ENCODE results near the gene IL25.

IL25 gene

GRCh38 chr14:23354990-23355389, 17.6 kb upstream of the IL25 start:
- no peak for DNase-seq

- no peak for DNase-seq
Measured at GRCh38 chr14:23355871-23356435, 16.7 kb upstream of the IL25 start.

- DNase-seq: no peak
Measured at GRCh38 chr14:23356662-23357061, 15.9 kb upstream of the IL25 start.

GRCh38 chr14:23357261-23357660, 15.3 kb upstream of the IL25 start:
- DNase-seq: no peak

- DNase-seq: no peak
Measured at GRCh38 chr14:23358042-23358441, 14.6 kb upstream of the IL25 start.

GRCh38 chr14:23358553-23359166, 13.9 kb upstream of the IL25 start:
- no peak for DNase-seq

GRCh38 chr14:23359167-23359626, 13.4 kb upstream of the IL25 start:
- DNase-seq: no peak

GRCh38 chr14:23359722-23360447, 12.7 kb upstream of the IL25 start:
- DNase-seq: no peak

- DNase-seq: no peak
Measured at GRCh38 chr14:23360496-23360895, 12.1 kb upstream of the IL25 start.

GRCh38 chr14:23361320-23361719, 11.3 kb upstream of the IL25 start:
- no peak for DNase-seq

- DNase-seq: no peak
Measured at GRCh38 chr14:23361763-23362162, 10.8 kb upstream of the IL25 start.

GRCh38 chr14:23362200-23362599, 10.4 kb upstream of the IL25 start:
- DNase-seq: no peak

- DNase-seq: no peak
Measured at GRCh38 chr14:23364164-23365035, 8.2 kb upstream of the IL25 start.

- DNase-seq: no peak
Measured at GRCh38 chr14:23365036-23365731, 7.4 kb upstream of the IL25 start, which contains the start of gene EFS. Gene EFS, minus strand, starts transcription at chr14:23365172. Its CDS starts 147 bp downstream, at chr14:23365025.

- DNase-seq: no peak
Measured at GRCh38 chr14:23365732-23366425, 6.7 kb upstream of the IL25 start.

- DNase-seq: no peak
Measured at GRCh38 chr14:23366426-23366921, 6.1 kb upstream of the IL25 start.

GRCh38 chr14:23370221-23370620, 2.4 kb upstream of the IL25 start:
- no peak for DNase-seq

GRCh38 chr14:23371865-23372264, 744 bp upstream of the IL25 start:
- DNase-seq: no peak

- DNase-seq: no peak
Measured at GRCh38 chr14:23373041-23373440, 432 bp downstream of the IL25 start.

- no peak for DNase-seq
Measured at GRCh38 chr14:23375527-23376251, 3.1 kb downstream of the IL25 start.

Measured in COR-L47 (cell line).